ENCODE measurements around the gene CANT1. TPM values are rescaled to one million over a fixed set of nuclear protein-coding genes. Genes with fewer than 3 reads are reported as not detected.

Gene CANT1
- total and polyA plus RNA-seq, 4 donors, result 6.2 to 20.0 (median 16.4) TPM

- H3K27me3 ChIP-seq (ENCODE audit: control insufficient read depth in 4 of 4, insufficient read depth in 4 of 4, low read length in 3 of 4), result no peaks in the 10 kb centered on the region
- 92% methylated on average over 14 of the region's 14 CpGs for WGBS
- H3K4me3 ChIP-seq (ENCODE audit: low read depth in 1 of 3, low read length in 3 of 3), result no peak overlapping the region
- peaks cover 0 to 14% (median 3%) of the 10 kb centered on the region in 4 donors for H3K36me3 ChIP-seq (ENCODE audit: control insufficient read depth in 4 of 4, insufficient read depth in 3 of 4, low read depth in 1 of 4, low read length in 3 of 4)
- peaks cover 0 to 8% (median 0%) of the 10 kb centered on the region in 4 donors for H3K4me1 ChIP-seq (ENCODE audit: control insufficient read depth in 4 of 4, insufficient read depth in 4 of 4, low read length in 3 of 4)
- DNase-seq (ENCODE audit: low spot score), result no peak
- H3K9ac ChIP-seq (ENCODE audit: low read depth in 1 of 2, low read length in 2 of 2), result no peak overlapping the region
- H3K27ac ChIP-seq (ENCODE audit: low read depth in 1 of 2, low read length in 2 of 2), result no peak overlapping the region
- no peaks in the 10 kb centered on the region for H3K9me3 ChIP-seq (ENCODE audit: control insufficient read depth in 4 of 4, low read length in 3 of 4)
- TF ChIP-seq TAF1 (conservative IDR thresholded peaks at IDR 0.05), result no peak
- no peak for TF ChIP-seq RXRA (IDR thresholded peaks at IDR 0.05)
- no peak for TF ChIP-seq FOXA1 (IDR thresholded peaks at IDR 0.05)
- no peak for TF ChIP-seq CTCF (IDR thresholded peaks at IDR 0.05; ENCODE audit: low read depth, low read length, missing input control)
- no peak for TF ChIP-seq HNF4G (IDR thresholded peaks at IDR 0.05)
- no peak for TF ChIP-seq JUND (IDR thresholded peaks at IDR 0.05)
Observed at GRCh38 chr17:79002291-79002690, 7.3 kb downstream of the CANT1 start.

GRCh38 chr17:79001190-79002020 lies 8.2 kb downstream of the CANT1 start:
- Histone ChIP-seq H3K4me3 (ENCODE audit: low read depth in 1 of 3, low read length in 3 of 3) (no peak overlapping the region), H3K9me3 (ENCODE audit: control insufficient read depth in 4 of 4, low read length in 3 of 4) (no peaks in the 10 kb centered on the region), H3K9ac (ENCODE audit: low read depth in 1 of 2, low read length in 2 of 2) (no peak overlapping the region), H3K27me3 (ENCODE audit: control insufficient read depth in 4 of 4, insufficient read depth in 4 of 4, low read length in 3 of 4) (no peaks in the 10 kb centered on the region), H3K4me1 (ENCODE audit: control insufficient read depth in 4 of 4, insufficient read depth in 4 of 4, low read length in 3 of 4) (peaks cover 0 to 8% (median 0%) of the 10 kb centered on the region in 4 donors), H3K36me3 (ENCODE audit: control insufficient read depth in 4 of 4, insufficient read depth in 3 of 4, low read depth in 1 of 4, low read length in 3 of 4) (peaks cover 3 to 21% (median 7%) of the 10 kb centered on the region in 4 donors), H3K27ac (ENCODE audit: low read depth in 1 of 2, low read length in 2 of 2) (no peak overlapping the region)
- DNase-seq (ENCODE audit: low spot score), result no peak
- 86% methylated on average over 19 of the region's 19 CpGs for whole genome bisulfite sequencing
- TF ChIP-seq CTCF (IDR thresholded peaks at IDR 0.05; ENCODE audit: low read depth, low read length, missing input control), result no peak
- TF ChIP-seq HNF4G (IDR thresholded peaks at IDR 0.05), result no peak
- TF ChIP-seq JUND (IDR thresholded peaks at IDR 0.05), result no peak
- no peak for TF ChIP-seq EGR1 (IDR thresholded peaks at IDR 0.05; ENCODE audit: low read depth in 2 of 2)
- no peak for TF ChIP-seq TAF1 (conservative IDR thresholded peaks at IDR 0.05)
- no peak for TF ChIP-seq GABPA (IDR thresholded peaks at IDR 0.05 in 1 of 2, conservative IDR thresholded peaks at IDR 0.05 in 1 of 2)
- no peak for TF ChIP-seq REST (IDR thresholded peaks at IDR 0.05)
- TF ChIP-seq MAX (IDR thresholded peaks at IDR 0.05), result no peak
- no peak for TF ChIP-seq HNF4A (conservative IDR thresholded peaks at IDR 0.05)
- no peak for TF ChIP-seq FOXA1 (IDR thresholded peaks at IDR 0.05)
- TF ChIP-seq YY1 (IDR thresholded peaks at IDR 0.05), result no peak
- no peak for TF ChIP-seq ZBTB33 (IDR thresholded peaks at IDR 0.05)
- no peak for TF ChIP-seq NR2F2 (IDR thresholded peaks at IDR 0.05)
- TF ChIP-seq RXRA (IDR thresholded peaks at IDR 0.05), result no peak
- TF ChIP-seq RAD21 (IDR thresholded peaks at IDR 0.05), result no peak
- no peak for TF ChIP-seq SP1 (IDR thresholded peaks at IDR 0.05)
- no peak for TF ChIP-seq FOXA2 (IDR thresholded peaks at IDR 0.05)
- TF ChIP-seq ATF3 (IDR thresholded peaks at IDR 0.05), result no peak

Measured in liver (tissue), 9 donors.